T-helper 1 cell treated with Interleukin-12 subunit alpha and Interleukin-12 subunit beta and Interleukin-4 antibody, amounts not matched to agents 30 ng/mL and 1 ng/mL, for 36 hours (primary cell): ENCODE measurements around the gene ATOSA. TPM values are rescaled to one million over a fixed set of nuclear protein-coding genes. Genes with fewer than 3 reads are reported as not detected.

Experiments used
- intact Hi-C: fragments of 100-400 bp; cut with micrococcal nuclease; formaldehyde crosslinking; loops from one replicate; pipeline ENCODE4 v1.15.1; 2024
- total RNA-seq: library from RNA; stranded (reverse); gene quantifications from 2 replicates; pipeline ENCODE4 v1.2.3, GENCODE V29; 2022

Gene ATOSA
- total RNA-seq, 1 donor from 2014 or later = 42.8 TPM

DNA sequence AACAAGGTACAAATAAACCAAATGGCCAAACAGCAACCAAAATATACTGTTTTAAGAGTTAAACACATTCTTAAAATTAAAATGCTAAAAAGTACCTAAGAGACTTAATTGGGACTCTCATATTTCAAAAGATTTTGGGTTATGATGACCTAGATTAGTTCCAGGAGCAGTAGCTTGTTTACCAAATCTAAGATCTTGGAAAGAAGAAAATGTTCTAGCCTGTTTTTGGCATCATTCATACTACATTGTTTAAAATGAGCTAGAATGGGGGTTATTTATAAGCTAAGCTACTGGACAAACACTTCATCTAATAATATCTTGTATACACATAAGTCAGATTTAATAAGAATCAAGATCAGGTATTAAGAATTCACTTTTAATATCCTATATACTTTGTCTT lies 22.8 kb downstream of the ATOSA start:
- intact Hi-C loops = no loop called here

- intact Hi-C loops = no loop called here
Measured at GRCh38 chr15:52653431-52653964, 25.7 kb downstream of the ATOSA start.

GRCh38 chr15:52652984-52653383 lies 26.2 kb downstream of the ATOSA start:
- intact Hi-C loops = loop anchor here (1.0 kb wide), 2 partner anchors 24 to 85 kb away; no protein-coding TSS in a partner anchor

GRCh38 chr15:52652286-52652685 lies 26.9 kb downstream of the ATOSA start:
- intact Hi-C loops = loop anchor here (1.0 kb wide), 2 partner anchors 25 to 84 kb away; no protein-coding TSS in a partner anchor

DNA sequence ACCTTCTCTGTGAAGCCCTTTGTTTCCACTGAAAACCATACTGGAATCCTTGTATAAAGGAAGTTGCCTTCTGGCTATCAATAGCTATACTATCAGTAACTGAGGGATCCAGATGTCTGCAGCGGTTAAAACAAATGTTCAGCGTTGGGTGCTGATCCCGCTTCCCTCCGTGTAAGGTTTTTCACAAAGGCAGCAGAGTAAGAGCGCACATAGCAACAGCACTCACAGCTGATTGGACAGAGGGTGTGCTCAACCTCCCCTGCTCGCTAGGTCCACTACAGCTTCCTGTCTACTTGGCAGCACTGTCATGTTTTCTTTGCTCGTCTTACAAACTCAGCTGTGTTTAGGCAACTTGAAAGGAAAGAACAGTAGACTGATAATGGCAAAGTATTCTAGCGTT lies 27.3 kb downstream of the ATOSA start:
- intact Hi-C loops = loop anchor here (1.0 kb wide), 2 partner anchors 25 to 84 kb away; no protein-coding TSS in a partner anchor

- intact Hi-C loops = no loop called here
Measured at GRCh38 chr15:52651114-52651513, 28.1 kb downstream of the ATOSA start.

- intact Hi-C loops = no loop called here
Measured at GRCh38 chr15:52649686-52650085, 29.5 kb downstream of the ATOSA start.

DNA sequence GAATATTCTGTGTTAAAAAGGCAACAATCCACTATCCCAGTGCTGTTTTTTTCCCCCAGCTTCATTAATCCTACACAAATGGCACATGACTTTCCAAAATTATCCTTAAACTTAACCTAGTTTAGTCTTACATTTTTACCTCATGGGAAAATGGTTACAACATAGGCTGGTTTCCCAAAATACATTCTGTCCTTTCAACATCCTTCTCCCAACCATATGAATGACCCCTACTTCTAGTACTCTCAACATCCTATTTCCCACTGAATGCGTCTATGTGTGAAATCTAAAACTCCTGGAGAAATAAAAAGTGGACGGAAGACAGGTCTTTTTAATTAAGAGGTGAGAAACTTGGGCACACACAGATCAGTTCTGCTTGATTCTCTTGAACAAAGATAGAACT lies 33.3 kb downstream of the ATOSA start:
- intact Hi-C loops = no loop called here

DNA sequence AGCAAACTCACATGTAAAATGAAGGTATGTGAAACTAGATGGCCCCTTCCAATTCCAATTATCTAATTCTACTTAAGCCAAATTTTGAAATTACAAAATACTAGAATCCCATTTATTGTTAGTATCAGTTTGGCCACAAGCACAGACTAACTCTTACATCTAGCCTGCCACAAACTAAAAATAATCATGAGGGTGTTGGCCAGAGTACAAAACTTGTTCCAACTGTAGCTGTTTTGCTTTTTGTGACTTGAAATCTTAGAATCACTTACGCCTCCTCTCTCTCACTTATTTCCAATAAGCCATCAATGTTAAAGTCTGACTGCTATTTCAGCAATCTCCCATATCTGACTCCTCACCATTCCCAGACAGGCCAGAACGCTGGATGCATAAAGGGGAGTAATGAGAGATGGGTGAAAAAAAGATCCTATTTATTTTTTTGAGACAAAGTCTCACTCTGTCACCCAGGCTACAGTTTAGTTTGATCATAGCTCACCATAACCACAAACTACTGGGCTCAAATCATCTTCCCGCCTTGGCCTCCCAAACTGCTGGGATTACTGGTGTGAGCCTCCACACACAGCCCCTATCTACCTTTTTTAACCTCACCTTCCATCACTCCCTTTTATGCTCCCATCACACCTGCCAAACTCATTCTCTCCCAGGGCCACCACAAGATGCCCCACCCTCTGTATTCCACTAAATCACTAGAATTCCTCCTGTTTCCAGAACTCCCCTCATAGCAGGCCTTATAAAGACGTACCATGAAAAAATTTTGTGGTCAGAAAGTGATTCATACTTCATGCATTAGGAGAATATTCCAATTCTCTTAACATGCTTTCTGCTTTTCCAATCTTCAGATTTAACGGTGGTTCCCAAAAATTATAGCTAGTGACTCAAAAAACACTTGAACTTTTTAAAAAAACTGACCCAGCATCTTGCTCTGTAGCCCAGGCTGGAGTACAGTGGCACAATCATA lies 36.5 kb downstream of the ATOSA start:
- intact Hi-C loops = no loop called here

DNA sequence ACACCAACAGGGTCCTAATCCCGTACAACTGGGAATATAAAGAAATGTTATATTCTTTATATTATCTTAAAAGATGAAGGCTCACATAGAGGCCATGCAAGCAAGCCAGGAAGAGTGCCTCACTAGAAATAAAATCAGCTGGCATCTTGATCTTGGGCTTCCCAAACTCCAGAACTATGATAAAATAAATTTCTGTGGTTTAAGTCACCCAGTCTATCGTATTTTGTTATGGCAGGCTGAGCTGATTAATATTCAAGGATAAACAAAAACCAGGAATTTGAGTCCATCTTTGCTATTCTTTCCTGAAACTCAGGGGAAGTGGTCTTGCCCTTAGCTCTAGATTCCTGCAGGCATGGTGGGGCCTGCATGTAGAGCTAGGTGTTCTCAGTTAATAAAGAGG lies 42.7 kb downstream of the ATOSA start:
- intact Hi-C loops = no loop called here

DNA sequence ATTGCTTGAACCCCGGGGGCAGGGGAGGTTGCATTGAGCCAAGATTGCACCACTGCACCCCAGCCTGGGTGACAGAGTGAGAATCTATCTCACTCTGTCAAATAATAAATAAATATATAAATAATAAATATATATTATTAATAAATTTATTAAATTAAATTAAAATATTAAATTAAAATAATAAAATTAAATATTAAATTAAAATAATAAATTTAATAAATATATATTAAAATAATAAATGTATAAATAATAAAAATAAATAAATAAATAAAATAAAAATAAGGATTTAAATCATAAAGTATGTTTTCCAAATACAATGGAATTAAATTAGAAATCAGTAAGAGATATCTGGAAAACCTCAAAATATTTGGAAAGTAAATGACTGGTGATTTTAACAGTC lies 43.3 kb downstream of the ATOSA start:
- intact Hi-C loops = no loop called here

Other genes starting within 250 kb of the ATOSA start
- gene MYO5A, start 150.5 kb downstream of the ATOSA start, total RNA-seq = 34.5 and 34.8 TPM in 2 replicates
- 181 and 197 TPM in 2 replicates for gene ARPP19, start 110.4 kb downstream of the ATOSA start, total RNA-seq
- not detected in 2 replicates for gene ONECUT1, start 110.9 kb upstream of the ATOSA start, total RNA-seq